Glutamatergic neuron (in vitro differentiated cells): Measurements from ENCODE around the gene CD59. TPM values are rescaled to one million over a fixed set of nuclear protein-coding genes. Genes with fewer than 3 reads are reported as not detected.

ENCODE experiments used
- DNase-seq: peaks from one replicate; pipeline ENCODE4 v3.0.0; 2022
- H3K27ac Mint-ChIP-seq: one replicate; pipeline ENCODE4 v1.8.0; 2020; ENCODE audit warnings: mild to moderate bottlenecking, mixed read lengths, inconsistent platforms; ENCODE audit not compliant: unreplicated experiment
- H3K27me3 Mint-ChIP-seq: one replicate; pipeline ENCODE4 v1.8.0; 2020; ENCODE audit warnings: mild to moderate bottlenecking, moderate library complexity, mixed read lengths, inconsistent platforms; ENCODE audit not compliant: unreplicated experiment
- H3K36me3 Mint-ChIP-seq: one replicate; pipeline ENCODE4 v1.8.0; 2020; ENCODE audit warnings: mild to moderate bottlenecking, mixed read lengths, inconsistent platforms; ENCODE audit not compliant: unreplicated experiment
- H3K4me1 Mint-ChIP-seq: one replicate; pipeline ENCODE4 v1.8.0; 2020; ENCODE audit warnings: mild to moderate bottlenecking, low read depth, mixed read lengths, inconsistent platforms; ENCODE audit not compliant: unreplicated experiment
- H3K4me3 Mint-ChIP-seq: one replicate; pipeline ENCODE4 v1.8.0; 2020; ENCODE audit warnings: mild to moderate bottlenecking, mixed read lengths, inconsistent platforms; ENCODE audit not compliant: unreplicated experiment
- H3K9me3 Mint-ChIP-seq: one replicate; pipeline ENCODE4 v1.8.0; 2020; ENCODE audit warnings: mild to moderate bottlenecking, moderate library complexity, mixed read lengths, inconsistent platforms; ENCODE audit not compliant: unreplicated experiment
- CTCF ChIP-seq: fragments of 200-600 bp; sonication (generic); IDR thresholded peaks from one replicate; pipeline ENCODE4 v1.5.0; 2021; ENCODE audit not compliant: partially characterized antibody, unreplicated experiment
- total RNA-seq: library from RNA; stranded (reverse); fragmentation: NEBNext Ultra II Directional; extraction: Animal tissue kit (Norgen Biotek cat#: 25700); gene quantifications from one replicate; pipeline ENCODE4 v1.2.1, GENCODE V29; 2021; ENCODE audit not compliant: unreplicated experiment

The CD59 gene
- total RNA-seq, 1 donor from 2014 or later: 105 TPM

- H3K9me3 Mint-ChIP-seq: peaks cover 2% of the 10 kb centered on the region
- peaks cover 4% of the 10 kb centered on the region for H3K27me3 Mint-ChIP-seq
- DNase-seq: peak; percentile 19
- H3K27ac Mint-ChIP-seq: peak overlapping the region; percentile 57
- TF ChIP-seq CTCF: no peak
- peak overlapping the region; percentile 92 for H3K4me3 Mint-ChIP-seq
- H3K4me1 Mint-ChIP-seq: peaks cover 2% of the 10 kb centered on the region
- H3K36me3 Mint-ChIP-seq: no peaks in the 10 kb centered on the region
These were observed 37.3 kb upstream of the CD59 start for GRCh38 chr11:33773404-33773986.

DNA sequence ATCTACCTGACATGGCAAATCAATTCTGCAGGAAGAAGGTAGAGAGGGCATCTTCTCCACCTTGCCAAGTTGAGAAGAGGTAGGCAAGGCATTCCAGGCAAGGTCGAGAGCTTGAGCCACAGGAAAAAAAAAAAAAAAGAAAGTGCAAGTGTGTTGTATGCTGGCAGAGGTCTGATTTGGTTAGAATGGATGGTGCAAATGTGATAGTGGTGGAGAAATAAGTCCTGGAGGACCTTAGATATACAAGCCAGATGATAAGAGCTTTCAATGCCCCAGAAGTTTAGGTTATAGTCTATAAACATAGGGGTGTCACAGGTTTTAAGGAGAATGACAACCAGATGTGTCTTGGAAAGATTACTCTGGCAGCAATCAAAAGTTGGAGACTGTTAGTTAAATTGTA is 36.6 kb upstream of the CD59 start:
- Mint-ChIP-seq H3K27me3 (peaks cover 4% of the 10 kb centered on the region), H3K36me3 (no peaks in the 10 kb centered on the region), H3K9me3 (peaks cover 2% of the 10 kb centered on the region), H3K4me1 (peaks cover 2% of the 10 kb centered on the region), H3K27ac (no peak overlapping the region), H3K4me3 (peak overlapping the region; percentile 44)
- no peak for TF ChIP-seq CTCF
- no peak for DNase-seq

GRCh38 chr11:33772300-33772699 is 36.1 kb upstream of the CD59 start:
- Mint-ChIP-seq H3K4me1 (peaks cover 2% of the 10 kb centered on the region), H3K27me3 (peaks cover 4% of the 10 kb centered on the region), H3K9me3 (peaks cover 2% of the 10 kb centered on the region), H3K4me3 (no peak overlapping the region), H3K36me3 (no peaks in the 10 kb centered on the region), H3K27ac (no peak overlapping the region)
- TF ChIP-seq CTCF: no peak
- DNase-seq: no peak

DNA sequence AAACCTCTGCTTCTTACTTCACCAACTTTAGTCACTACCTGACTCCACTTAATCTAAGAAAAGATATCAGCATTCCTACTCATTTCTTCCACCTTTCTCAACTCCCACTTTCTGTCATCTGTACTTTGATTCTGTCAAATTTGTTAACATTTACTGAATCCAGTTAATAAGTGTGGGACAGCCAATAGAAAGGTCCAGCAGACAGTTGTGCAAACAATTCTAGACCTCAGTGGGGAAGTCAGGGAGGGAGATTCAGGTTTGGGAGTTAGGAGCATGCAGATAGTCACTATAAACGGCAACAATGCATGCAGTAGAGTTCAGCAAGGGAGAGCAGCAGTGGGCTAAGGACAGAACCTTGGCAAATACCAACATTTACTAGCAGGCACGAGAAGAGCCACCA is 34.0 kb upstream of the CD59 start:
- DNase-seq: no peak
- peaks cover 4% of the 10 kb centered on the region for H3K27me3 Mint-ChIP-seq
- peaks cover 6% of the 10 kb centered on the region for H3K4me1 Mint-ChIP-seq
- no peak overlapping the region for H3K4me3 Mint-ChIP-seq
- H3K36me3 Mint-ChIP-seq: no peaks in the 10 kb centered on the region
- TF ChIP-seq CTCF: no peak
- H3K9me3 Mint-ChIP-seq: peaks cover 2% of the 10 kb centered on the region
- no peak overlapping the region for H3K27ac Mint-ChIP-seq

GRCh38 chr11:33769542-33769941 is 33.3 kb upstream of the CD59 start:
- peaks cover 6% of the 10 kb centered on the region for H3K4me1 Mint-ChIP-seq
- no peak overlapping the region for H3K27ac Mint-ChIP-seq

More at GRCh38 chr11:33769542-33769941, 33.3 kb upstream of the CD59 start:
- peaks cover under 1% of the 10 kb centered on the region for H3K27me3 Mint-ChIP-seq
- no peak for TF ChIP-seq CTCF
- H3K4me3 Mint-ChIP-seq: no peak overlapping the region
- no peak for DNase-seq
- peaks cover under 1% of the 10 kb centered on the region for H3K9me3 Mint-ChIP-seq
- no peaks in the 10 kb centered on the region for H3K36me3 Mint-ChIP-seq
